Heart left ventricle (tissue), 16 donors: ENCODE results near the gene SUSD2. TPM values are rescaled to one million over a fixed set of nuclear protein-coding genes. Genes with fewer than 3 reads are reported as not detected.
A peak's percentile ranks its signal among the peaks of the same experiment; 100 is the strongest.

Experiments used
- ATAC-seq, 4 donors: fragments of 200-7000 bp; cut with Tn5 transposase; one replicate each; pipeline ENCODE4 v1.9.1; 2020 to 2022; ENCODE audit warnings: moderate library complexity in 4 of 4, mild to moderate bottlenecking in 3 of 4, moderate number of reproducible peaks in 1 of 4
- DNase-seq, 5 donors: peaks; one replicate each; pipeline ENCODE4 v3.0.0-alpha.2; 2020
- H3K27ac ChIP-seq, 12 donors: fragments of 200-600 bp; sonication (generic) in 4 of 12; one replicate each; pipeline versions ENCODE4 v1.5.0 to v1.8.0; 2016 to 2022; ENCODE audit warnings: mild to moderate bottlenecking in 2 of 12
- H3K27me3 ChIP-seq, 9 donors: fragments of 200-600 bp; sonication (generic) in 2 of 9; one replicate each; pipeline versions ENCODE4 v1.5.1 to v1.8.0; 2016 to 2022; ENCODE audit warnings: mild to moderate bottlenecking in 3 of 9
- H3K36me3 ChIP-seq, 9 donors: fragments of 200-600 bp; sonication (generic) in 2 of 9; one replicate each; pipeline versions ENCODE4 v1.5.0 to v1.8.0; 2018 to 2022; ENCODE audit warnings: mild to moderate bottlenecking in 2 of 9
- H3K4me1 ChIP-seq, 12 donors: fragments of 200-600 bp; sonication (generic) in 4 of 12; one replicate each; pipeline versions ENCODE4 v1.5.0 to v1.8.0; 2016 to 2022; ENCODE audit warnings: mild to moderate bottlenecking in 3 of 12
- H3K4me3 ChIP-seq, 12 donors: fragments of 200-600 bp; sonication (generic) in 4 of 12; one replicate each; pipeline versions ENCODE4 v1.5.0 to v1.8.0; 2017 to 2022; ENCODE audit warnings: mild to moderate bottlenecking in 9 of 12, moderate library complexity in 4 of 12
- H3K9me3 ChIP-seq, 12 donors: fragments of 200-600 bp; sonication (generic) in 4 of 12; one replicate each; pipeline versions ENCODE4 v1.5.0 to v1.8.0; 2016 to 2022; ENCODE audit warnings: mild to moderate bottlenecking in 1 of 12
- POLR2A ChIP-seq, 2 donors: fragments of 450-650 bp; IDR thresholded peaks; one replicate each; pipeline ENCODE4 v1.6.1; 2017; ENCODE audit warnings: antibody characterized with exemption in 2 of 2, mild to moderate bottlenecking in 2 of 2, moderate library complexity in 2 of 2
- WGBS, 4 donors: extraction: QIAGEN DNeasy Blood & Tissue Kit in 2 of 4; methylation state at CpG; one replicate each; pipeline versions ENCODE4 v1.1.5 to v1.1.7; 2013 to 2018; 5-methylcytosine and 5-hydroxymethylcytosine counted together
- intact Hi-C, 10 donors: fragments of 100-400 bp; cut with DNase I; formaldehyde crosslinking; loops; one replicate each; pipeline versions ENCODE4 v1.11.1 to v1.14.2; 2022
- polyA plus RNA-seq, 2 donors: library from polyadenylated mRNA; stranded (reverse); fragments of 200-250 nt; gene quantifications; one replicate each; pipeline ENCODE4 v1.2.3, GENCODE V29; 2013
- total RNA-seq, 9 donors: library from RNA; depleted of rRNA in 2 of 9; stranded (reverse); fragments of >200 nt in 2 of 9; fragmentation: NEBNext Ultra II Directional in 3 of 9; extraction: Animal tissue kit (Norgen Biotek cat#: 25700) in 3 of 9; gene quantifications; one replicate each; pipeline versions ENCODE4 v1.1.0 to v1.2.4, GENCODE V29; 2016 to 2023
- TF ChIP-seq, protein P1 (sequence below), 12 donors: fragments of 200-600 bp; sonication (generic) in 4 of 12; IDR thresholded peaks; one replicate each; pipeline versions ENCODE4 v1.5.0 to v1.8.0; 2018 to 2022; ENCODE audit warnings: antibody characterized with exemption in 12 of 12, mild to moderate bottlenecking in 5 of 12
- donor health status: ischemic (EF 13 %, LVEDD 7.1; RV severe dilation, severe dysfunction).
- donor health status: healthy with polysubstance abuse.
- donor health status: DM: no; HTN: yes; CAD: no.
- donor health status: DM: no; HTN: no; CAD: no.
- donor health status: ischemic (EF 25% LVEDD 6.9; RV normal size, moderate dysfunction).
- donor health status: ischemic (EF 25% LVEDD 5.7; RV mildly dilated, moderate dysfunction).
- donor health status: healthy.
- donor health status: DM: yes; HTN: yes; CAD: no.
- donor health status: ischemic (EF 35%, LVEDD 5.7; RV mildly dilated, moderate dysfunction).
- donor health status: nonischemic (EF 11% LVEDD 7.7; RV severe dilation, severe dysfunction).
- donor health status: DM: yes; HTN: yes; CAD: no.
- donor health status: PGD.
- donor health status: ischemic (EF 29% LVEDD 5.4; RV normal size, mild dysfunction).
- donor health status: nonischemic (EF 23%, LVEDD 6.1; RV moderate dilation, normal function).

The SUSD2 gene
- total and polyA plus RNA-seq, 11 donors = 1.5 to 12.6 (median 2.7) TPM

DNA sequence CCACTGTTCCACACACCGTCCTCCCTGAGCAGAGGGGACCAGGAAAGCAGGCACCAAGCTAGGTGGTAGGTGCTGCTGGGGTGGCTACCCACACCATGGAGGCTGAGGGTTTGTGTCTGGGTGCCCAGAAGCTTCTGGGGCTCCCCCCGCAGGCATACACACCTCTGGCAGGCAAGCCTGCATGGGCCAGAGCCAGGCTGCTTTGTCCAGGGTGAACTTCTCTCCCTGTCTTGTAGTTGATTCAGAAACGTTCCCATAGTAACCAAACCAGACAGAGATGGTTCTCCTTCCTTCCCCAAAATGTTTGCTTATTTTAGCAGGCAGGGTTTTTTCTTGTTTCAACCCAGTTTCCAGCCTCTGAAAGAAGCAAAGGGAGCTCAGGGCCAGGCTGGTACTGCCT lies 40.9 kb upstream of the SUSD2 start:
- Histone ChIP-seq H3K9me3 (no peaks in the 10 kb centered on the region), H3K27me3 (no peaks in the 10 kb centered on the region), H3K36me3 (peaks cover 0 to 21% (median 10%) of the 10 kb centered on the region in 9 donors), H3K4me1 (peaks cover 7 to 73% (median 48%) of the 10 kb centered on the region in 12 donors), H3K27ac (peak overlapping the region in 6 of 12 donors; percentile 17 to 74 (median 31)), H3K4me3 (no peak overlapping the region)
- ATAC-seq (peak in 3 of 4 donors; percentile 15 to 49 (median 46)), DNase-seq (no peak)
- WGBS, 4 donors = 37 to 79% (median 73%) methylated on average over 2 to 3 of the region's 3 CpGs
- intact Hi-C loops = loop anchor here in 1 of 10 donors (5.0 kb wide), 1 partner anchor 33 kb away; no protein-coding TSS in a partner anchor
- TF ChIP-seq POLR2A (IDR thresholded peaks at IDR 0.05) = no peak
- TF ChIP-seq, protein P1, sequence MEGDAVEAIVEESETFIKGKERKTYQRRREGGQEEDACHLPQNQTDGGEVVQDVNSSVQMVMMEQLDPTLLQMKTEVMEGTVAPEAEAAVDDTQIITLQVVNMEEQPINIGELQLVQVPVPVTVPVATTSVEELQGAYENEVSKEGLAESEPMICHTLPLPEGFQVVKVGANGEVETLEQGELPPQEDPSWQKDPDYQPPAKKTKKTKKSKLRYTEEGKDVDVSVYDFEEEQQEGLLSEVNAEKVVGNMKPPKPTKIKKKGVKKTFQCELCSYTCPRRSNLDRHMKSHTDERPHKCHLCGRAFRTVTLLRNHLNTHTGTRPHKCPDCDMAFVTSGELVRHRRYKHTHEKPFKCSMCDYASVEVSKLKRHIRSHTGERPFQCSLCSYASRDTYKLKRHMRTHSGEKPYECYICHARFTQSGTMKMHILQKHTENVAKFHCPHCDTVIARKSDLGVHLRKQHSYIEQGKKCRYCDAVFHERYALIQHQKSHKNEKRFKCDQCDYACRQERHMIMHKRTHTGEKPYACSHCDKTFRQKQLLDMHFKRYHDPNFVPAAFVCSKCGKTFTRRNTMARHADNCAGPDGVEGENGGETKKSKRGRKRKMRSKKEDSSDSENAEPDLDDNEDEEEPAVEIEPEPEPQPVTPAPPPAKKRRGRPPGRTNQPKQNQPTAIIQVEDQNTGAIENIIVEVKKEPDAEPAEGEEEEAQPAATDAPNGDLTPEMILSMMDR (IDR thresholded peaks at IDR 0.05) = no peak

DNA sequence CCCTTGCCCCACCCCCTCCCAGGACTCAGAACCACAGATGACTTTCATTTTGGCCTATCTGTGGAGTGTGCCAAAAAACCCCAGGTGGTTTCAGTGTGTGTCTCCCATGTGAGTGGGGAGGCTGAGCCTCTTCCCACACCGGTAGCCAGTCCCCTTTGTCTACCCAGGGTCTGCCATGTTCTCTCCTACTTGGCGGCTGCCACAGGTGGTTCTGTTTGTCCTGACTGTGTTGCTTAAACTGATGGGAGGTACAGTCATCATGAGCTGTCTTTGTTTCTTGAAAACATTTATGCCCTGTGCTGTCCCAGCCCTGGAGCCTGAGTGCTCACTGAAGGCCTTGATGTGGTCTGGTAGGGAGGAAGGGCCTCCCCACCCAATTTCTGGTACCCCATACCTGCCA lies 39.7 kb upstream of the SUSD2 start:
- intact Hi-C loops = loop anchor here in 1 of 10 donors (5.0 kb wide), 1 partner anchor 34 kb away; no protein-coding TSS in a partner anchor
- Histone ChIP-seq H3K9me3 (no peaks in the 10 kb centered on the region), H3K27ac (no peak overlapping the region), H3K4me1 (peaks cover 17 to 85% (median 60%) of the 10 kb centered on the region in 12 donors), H3K4me3 (no peak overlapping the region), H3K27me3 (no peaks in the 10 kb centered on the region), H3K36me3 (peaks cover 0 to 13% (median 3%) of the 10 kb centered on the region in 9 donors)
- DNase-seq (no peak), ATAC-seq (no peak)
- WGBS, 4 donors = 90 to 96% (median 92%) methylated on average over 2 of the region's 2 CpGs
- TF ChIP-seq, protein P1 (IDR thresholded peaks at IDR 0.05) = no peak
- TF ChIP-seq POLR2A (IDR thresholded peaks at IDR 0.05) = no peak

DNA sequence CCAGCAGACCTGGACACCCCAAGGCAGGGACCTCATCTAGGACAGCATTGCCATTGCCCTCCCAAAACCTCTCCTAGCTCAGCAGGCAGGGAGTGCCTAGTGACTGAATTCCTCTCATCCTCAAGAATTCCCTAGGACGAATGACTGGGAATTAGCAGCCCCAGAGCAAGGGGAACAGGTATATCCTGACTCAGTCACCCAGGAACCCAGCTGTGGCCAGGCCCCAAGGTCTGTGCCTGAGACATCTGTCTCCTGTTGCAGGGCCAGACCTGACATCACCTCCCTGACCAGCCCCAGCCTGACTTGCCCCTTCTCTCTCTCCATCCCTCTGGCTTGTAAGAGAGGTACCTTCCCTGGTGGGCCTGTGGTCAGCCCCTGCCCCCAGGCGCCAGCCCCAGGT lies 39.0 kb upstream of the SUSD2 start:
- intact Hi-C loops = loop anchor here in 1 of 10 donors (5.0 kb wide), 1 partner anchor 35 kb away; no protein-coding TSS in a partner anchor
- no peaks in the 10 kb centered on the region for H3K9me3 ChIP-seq
- H3K27me3 ChIP-seq = no peaks in the 10 kb centered on the region
- TF ChIP-seq, protein P1 (IDR thresholded peaks at IDR 0.05) = no peak
- ATAC-seq (no peak), DNase-seq (no peak)
- H3K36me3 ChIP-seq = peaks cover 0 to 13% (median under 1%) of the 10 kb centered on the region in 9 donors
- peak overlapping the region in 2 of 12 donors; percentile 88 for H3K27ac ChIP-seq
- WGBS, 4 donors = 90 to 93% (median 92%) methylated on average over 2 of the region's 2 CpGs
- H3K4me3 ChIP-seq = no peak overlapping the region
- H3K4me1 ChIP-seq = peaks cover 21 to 90% (median 63%) of the 10 kb centered on the region in 12 donors

DNA sequence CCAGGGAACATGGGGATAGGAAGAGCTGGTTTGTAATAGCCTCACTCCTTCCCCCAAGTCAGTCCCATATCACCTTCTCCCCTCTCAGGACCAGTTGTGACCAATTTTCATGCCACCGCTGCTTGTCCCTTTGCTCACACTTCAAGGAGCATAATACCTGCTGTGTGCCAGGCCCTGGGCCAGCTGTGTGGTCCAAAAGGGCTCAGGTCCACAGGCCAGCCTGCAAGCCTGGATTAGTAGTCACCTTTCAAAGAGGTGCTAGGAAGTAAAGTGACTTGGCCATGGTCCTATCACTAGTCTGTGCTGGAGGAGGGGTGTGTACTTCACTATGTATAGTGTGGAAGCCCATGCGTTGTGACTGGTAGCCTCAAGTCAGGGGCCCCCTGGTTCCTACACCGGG lies 38.5 kb upstream of the SUSD2 start:
- H3K4me3 ChIP-seq = no peak overlapping the region
- no peak for TF ChIP-seq POLR2A (IDR thresholded peaks at IDR 0.05)
- TF ChIP-seq, protein P1 (IDR thresholded peaks at IDR 0.05) = no peak
- peak overlapping the region in 3 of 12 donors; percentile 88 to 93 (median 88) for H3K27ac ChIP-seq
- ATAC-seq = no peak
- intact Hi-C loops = loop anchor here in 1 of 10 donors (5.0 kb wide), 1 partner anchor 36 kb away; no protein-coding TSS in a partner anchor
- DNase-seq = no peak
- peaks cover 0 to 13% (median 0%) of the 10 kb centered on the region in 9 donors for H3K36me3 ChIP-seq
- peaks cover 23 to 90% (median 63%) of the 10 kb centered on the region in 12 donors for H3K4me1 ChIP-seq
- 55 to 77% (median 75%) methylated on average over 3 of the region's 3 CpGs for WGBS, 4 donors
- H3K27me3 ChIP-seq = no peaks in the 10 kb centered on the region
- H3K9me3 ChIP-seq = no peaks in the 10 kb centered on the region
